ENCODE data around the gene PSME1.

The PSME1 gene

DNA sequence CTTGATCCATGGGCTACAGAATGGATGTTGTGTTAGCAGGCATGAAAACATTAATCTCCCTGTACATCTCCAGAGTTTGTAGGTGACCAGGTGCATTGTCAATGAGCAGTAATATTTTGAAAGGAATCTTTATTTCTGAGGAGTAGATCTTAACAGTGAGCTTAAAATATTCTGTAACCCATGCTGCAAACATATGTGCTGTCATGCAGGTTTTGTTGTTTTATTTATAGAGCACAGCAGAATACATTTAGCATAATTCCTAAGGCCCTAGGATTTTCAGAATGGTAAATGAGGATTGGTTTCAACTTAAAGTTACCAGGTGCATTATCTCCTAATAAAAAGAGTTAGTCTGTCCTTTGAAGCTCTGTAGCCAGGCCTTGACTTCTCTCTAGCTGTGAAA, 9.1 kb upstream of the PSME1 start:
- H3K9me3 ChIP-seq (ENCODE audit: insufficient read depth, low read length, severe bottlenecking) = no peaks in the 10 kb centered on the region
- H3K27ac ChIP-seq (ENCODE audit: low read length) = no peak overlapping the region
- H4K20me1 ChIP-seq (ENCODE audit: insufficient read depth, low read length) = no peaks in the 10 kb centered on the region
- no peak for DNase-seq
- no peaks in the 10 kb centered on the region for H3K79me2 ChIP-seq (ENCODE audit: insufficient read depth, low read length)
- ATAC-seq (ENCODE audit: insufficient read depth, low read depth) = no peak
- no peak overlapping the region for H3K9ac ChIP-seq (ENCODE audit: low read depth, low read length)
- no peaks in the 10 kb centered on the region for H3K4me1 ChIP-seq (ENCODE audit: insufficient read depth, low read length)
- H3K36me3 ChIP-seq (ENCODE audit: insufficient read depth, low read length) = peaks cover 23% of the 10 kb centered on the region
- no peaks in the 10 kb centered on the region for H3K27me3 ChIP-seq (ENCODE audit: insufficient read depth, low read length, poor library complexity)
- no peak overlapping the region for H2AFZ ChIP-seq (ENCODE audit: low read depth, low read length)
- TF ChIP-seq EZH2 (IDR thresholded peaks at IDR 0.05; ENCODE audit: borderline replicate concordance, low read depth, low read length, severe bottlenecking) = no peak
- TF ChIP-seq, protein P1, sequence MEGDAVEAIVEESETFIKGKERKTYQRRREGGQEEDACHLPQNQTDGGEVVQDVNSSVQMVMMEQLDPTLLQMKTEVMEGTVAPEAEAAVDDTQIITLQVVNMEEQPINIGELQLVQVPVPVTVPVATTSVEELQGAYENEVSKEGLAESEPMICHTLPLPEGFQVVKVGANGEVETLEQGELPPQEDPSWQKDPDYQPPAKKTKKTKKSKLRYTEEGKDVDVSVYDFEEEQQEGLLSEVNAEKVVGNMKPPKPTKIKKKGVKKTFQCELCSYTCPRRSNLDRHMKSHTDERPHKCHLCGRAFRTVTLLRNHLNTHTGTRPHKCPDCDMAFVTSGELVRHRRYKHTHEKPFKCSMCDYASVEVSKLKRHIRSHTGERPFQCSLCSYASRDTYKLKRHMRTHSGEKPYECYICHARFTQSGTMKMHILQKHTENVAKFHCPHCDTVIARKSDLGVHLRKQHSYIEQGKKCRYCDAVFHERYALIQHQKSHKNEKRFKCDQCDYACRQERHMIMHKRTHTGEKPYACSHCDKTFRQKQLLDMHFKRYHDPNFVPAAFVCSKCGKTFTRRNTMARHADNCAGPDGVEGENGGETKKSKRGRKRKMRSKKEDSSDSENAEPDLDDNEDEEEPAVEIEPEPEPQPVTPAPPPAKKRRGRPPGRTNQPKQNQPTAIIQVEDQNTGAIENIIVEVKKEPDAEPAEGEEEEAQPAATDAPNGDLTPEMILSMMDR (IDR thresholded peaks at IDR 0.05; ENCODE audit: borderline replicate concordance, extremely low read depth, low read length, poor library complexity, severe bottlenecking) = no peak
- no peak overlapping the region for H3K4me2 ChIP-seq (ENCODE audit: insufficient read depth, low read length)
- H3K4me3 ChIP-seq (ENCODE audit: low read depth in 1 of 2, low read length in 2 of 2) = no peak overlapping the region

DNA sequence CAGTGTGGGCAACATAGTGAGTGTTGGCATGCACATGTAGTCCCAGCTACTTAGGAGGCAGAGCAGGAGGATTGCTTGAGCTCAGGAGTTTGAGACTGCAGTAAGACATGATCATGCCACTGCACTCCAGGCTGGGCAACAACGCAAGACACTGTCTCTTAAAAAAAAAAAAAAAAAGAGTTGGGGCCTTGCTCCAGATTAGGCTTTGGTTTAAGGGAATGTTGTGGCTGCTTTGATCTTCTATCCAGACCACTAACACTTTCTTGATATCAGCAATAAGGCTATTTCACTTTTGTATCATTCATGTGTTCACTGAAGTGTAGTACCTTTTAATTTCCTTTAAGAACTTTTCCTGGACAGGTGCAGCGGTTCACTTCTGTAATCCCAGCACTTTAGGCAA, 8.3 kb upstream of the PSME1 start:
- no peak for ATAC-seq (ENCODE audit: insufficient read depth, low read depth)
- Histone ChIP-seq H2AFZ (ENCODE audit: low read depth, low read length) (no peak overlapping the region), H4K20me1 (ENCODE audit: insufficient read depth, low read length) (no peaks in the 10 kb centered on the region), H3K79me2 (ENCODE audit: insufficient read depth, low read length) (no peaks in the 10 kb centered on the region), H3K4me1 (ENCODE audit: insufficient read depth, low read length) (no peaks in the 10 kb centered on the region), H3K27me3 (ENCODE audit: insufficient read depth, low read length, poor library complexity) (no peaks in the 10 kb centered on the region), H3K4me2 (ENCODE audit: insufficient read depth, low read length) (no peak overlapping the region), H3K36me3 (ENCODE audit: insufficient read depth, low read length) (peaks cover 17% of the 10 kb centered on the region), H3K27ac (ENCODE audit: low read length) (no peak overlapping the region), H3K9ac (ENCODE audit: low read depth, low read length) (no peak overlapping the region), H3K9me3 (ENCODE audit: insufficient read depth, low read length, severe bottlenecking) (no peaks in the 10 kb centered on the region), H3K4me3 (ENCODE audit: low read depth in 1 of 2, low read length in 2 of 2) (no peak overlapping the region)
- TF ChIP-seq EZH2 (IDR thresholded peaks at IDR 0.05; ENCODE audit: borderline replicate concordance, low read depth, low read length, severe bottlenecking) = no peak
- TF ChIP-seq, protein P1 (IDR thresholded peaks at IDR 0.05; ENCODE audit: borderline replicate concordance, extremely low read depth, low read length, poor library complexity, severe bottlenecking) = no peak
- DNase-seq = no peak

DNA sequence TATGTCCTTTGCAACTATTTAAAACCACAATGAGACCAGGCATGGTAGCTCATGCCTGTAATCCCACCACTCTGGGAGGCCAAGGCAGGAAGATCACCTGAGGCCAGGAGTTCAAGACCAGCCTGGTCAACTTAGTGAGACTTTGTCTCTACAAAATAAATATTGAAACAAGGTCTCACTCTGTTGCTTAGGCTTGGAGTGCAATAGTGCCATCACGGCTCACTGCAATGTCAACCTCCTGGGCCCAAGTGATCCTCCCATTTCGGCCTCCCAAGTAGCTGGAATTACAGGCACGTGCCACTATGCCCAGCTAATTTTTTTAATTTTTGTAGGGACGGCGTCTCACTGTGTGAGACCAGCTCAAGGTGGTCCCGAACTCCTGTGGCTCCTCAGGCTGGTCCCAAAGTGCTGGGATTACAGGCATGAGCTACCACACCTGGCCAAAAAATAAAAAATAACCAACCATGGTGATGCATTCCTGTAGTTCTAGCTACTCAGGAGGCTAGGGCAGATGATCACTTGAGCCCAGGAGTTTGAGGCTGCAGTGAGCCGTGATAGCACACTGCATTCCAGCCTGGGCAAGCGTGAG, 6.5 kb upstream of the PSME1 start:
- Histone ChIP-seq H3K27ac (ENCODE audit: low read length) (no peak overlapping the region), H3K9me3 (ENCODE audit: insufficient read depth, low read length, severe bottlenecking) (no peaks in the 10 kb centered on the region), H3K36me3 (ENCODE audit: insufficient read depth, low read length) (no peaks in the 10 kb centered on the region), H3K4me2 (ENCODE audit: insufficient read depth, low read length) (no peak overlapping the region), H4K20me1 (ENCODE audit: insufficient read depth, low read length) (no peaks in the 10 kb centered on the region), H3K4me1 (ENCODE audit: insufficient read depth, low read length) (no peaks in the 10 kb centered on the region), H3K9ac (ENCODE audit: low read depth, low read length) (no peak overlapping the region), H3K4me3 (ENCODE audit: low read depth in 1 of 2, low read length in 2 of 2) (no peak overlapping the region), H3K79me2 (ENCODE audit: insufficient read depth, low read length) (no peaks in the 10 kb centered on the region), H2AFZ (ENCODE audit: low read depth, low read length) (no peak overlapping the region), H3K27me3 (ENCODE audit: insufficient read depth, low read length, poor library complexity) (no peaks in the 10 kb centered on the region)
- ATAC-seq (ENCODE audit: insufficient read depth, low read depth) (no peak), DNase-seq (no peak)
- TF ChIP-seq, protein P1 (IDR thresholded peaks at IDR 0.05; ENCODE audit: borderline replicate concordance, extremely low read depth, low read length, poor library complexity, severe bottlenecking) = no peak
- no peak for TF ChIP-seq EZH2 (IDR thresholded peaks at IDR 0.05; ENCODE audit: borderline replicate concordance, low read depth, low read length, severe bottlenecking)

DNA sequence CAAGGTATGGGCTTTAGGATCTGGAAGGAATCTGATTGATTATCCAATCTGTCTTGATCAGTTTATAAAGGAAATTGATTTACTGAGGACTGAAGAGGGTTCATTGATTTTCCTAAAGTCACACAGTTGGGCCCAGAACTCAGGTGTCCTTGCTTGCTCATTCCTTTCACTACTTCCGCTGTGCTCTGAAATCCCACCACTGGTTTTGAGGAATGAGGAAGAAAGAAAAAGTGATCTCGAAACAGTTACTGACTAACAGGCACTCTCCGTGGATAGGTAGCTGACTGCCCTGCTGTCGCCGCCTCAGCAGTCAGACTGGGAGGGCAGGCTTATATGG, 5.6 kb upstream of the PSME1 start, which contains the start of gene FITM1:
Gene FITM1, plus strand, starts transcription at position 280 of the 337 bp plus-strand sequence. CDS start 905 bp downstream, outside the sequence.
- Histone ChIP-seq H3K9me3 (ENCODE audit: insufficient read depth, low read length, severe bottlenecking) (no peaks in the 10 kb centered on the region), H3K36me3 (ENCODE audit: insufficient read depth, low read length) (no peaks in the 10 kb centered on the region), H3K4me3 (ENCODE audit: low read depth in 1 of 2, low read length in 2 of 2) (no peak within 1 kb of the TSS), H3K27me3 (ENCODE audit: insufficient read depth, low read length, poor library complexity) (no peaks in the 10 kb centered on the region), H3K27ac (ENCODE audit: low read length) (no peak within 1 kb of the TSS), H3K9ac (ENCODE audit: low read depth, low read length) (no peak within 1 kb of the TSS), H2AFZ (ENCODE audit: low read depth, low read length) (no peak within 1 kb of the TSS), H3K79me2 (ENCODE audit: insufficient read depth, low read length) (no peaks in the 10 kb centered on the region), H3K4me1 (ENCODE audit: insufficient read depth, low read length) (peaks cover 2% of the 10 kb centered on the region), H3K4me2 (ENCODE audit: insufficient read depth, low read length) (no peak within 1 kb of the TSS), H4K20me1 (ENCODE audit: insufficient read depth, low read length) (no peaks in the 10 kb centered on the region)
- ATAC-seq (ENCODE audit: insufficient read depth, low read depth) (no peak), DNase-seq (no peak)
- TF ChIP-seq EZH2 (IDR thresholded peaks at IDR 0.05; ENCODE audit: borderline replicate concordance, low read depth, low read length, severe bottlenecking) = no peak
- TF ChIP-seq, protein P1 (IDR thresholded peaks at IDR 0.05; ENCODE audit: borderline replicate concordance, extremely low read depth, low read length, poor library complexity, severe bottlenecking) = no peak
